Effector memory CD8-positive, alpha-beta T cell (primary cell): Measurements from ENCODE around the gene CACNA1D.

Experiments used
- ATAC-seq: fragments of 150-1000 bp; cut with Tn5 transposase; replicated peaks from 2 replicates; pipeline ENCODE4 v1.10.0; 2021; ENCODE audit warnings: mild to moderate bottlenecking, moderate library complexity
- DNase-seq, 3 experiments: peaks; one replicate each; pipeline ENCODE4 v3.0.0; 2021
- H3K27ac Mint-ChIP-seq, 2 donors: one replicate each; pipeline ENCODE4 v1.8.0; 2022; ENCODE audit warnings: mild to moderate bottlenecking in 2 of 2, mixed read lengths in 2 of 2, moderate library complexity in 2 of 2
- H3K27me3 Mint-ChIP-seq, 2 donors: one replicate each; pipeline ENCODE4 v1.8.0; 2022; ENCODE audit warnings: mixed read lengths in 2 of 2
- H3K36me3 Mint-ChIP-seq: one replicate; pipeline ENCODE4 v1.8.0; 2022; ENCODE audit warnings: mild to moderate bottlenecking, moderate library complexity, mixed read lengths; ENCODE audit not compliant: insufficient read depth
- H3K4me1 Mint-ChIP-seq, 2 donors: one replicate each; pipeline ENCODE4 v1.8.0; 2022; ENCODE audit warnings: low read depth in 2 of 2, mixed read lengths in 2 of 2
- H3K4me3 Mint-ChIP-seq, 2 donors: one replicate each; pipeline ENCODE4 v1.8.0; 2022; ENCODE audit warnings: mild to moderate bottlenecking in 2 of 2, mixed read lengths in 2 of 2, moderate library complexity in 2 of 2
- H3K9me3 Mint-ChIP-seq, 2 donors: one replicate each; pipeline ENCODE4 v1.8.0; 2022; ENCODE audit warnings: mixed read lengths in 2 of 2

Gene CACNA1D

DNA sequence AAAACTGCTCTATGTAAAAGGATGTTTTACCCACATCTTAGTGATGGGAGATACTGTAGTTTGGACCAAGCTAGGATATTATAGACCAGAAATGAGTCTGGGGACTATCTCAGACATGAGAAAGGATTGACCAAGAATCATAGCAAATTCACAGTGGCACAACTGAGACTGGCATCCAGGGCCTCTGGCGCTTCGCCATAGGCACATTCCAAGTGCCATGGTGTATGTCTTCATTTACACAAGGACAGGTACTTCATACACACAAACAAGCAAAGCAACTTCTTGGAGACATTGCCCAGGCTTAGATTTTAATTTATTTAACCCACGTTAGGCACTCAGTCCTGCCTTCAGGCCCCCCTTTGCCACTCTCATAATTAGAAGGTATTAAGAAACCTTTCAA, 28.9 kb downstream of the CACNA1D start:
- no peak for ATAC-seq
- no peak for DNase-seq
- Mint-ChIP-seq H3K36me3 (no peaks in the 10 kb centered on the region), H3K4me1 (no peaks in the 10 kb centered on the region), H3K27ac (no peak overlapping the region), H3K9me3 (no peaks in the 10 kb centered on the region), H3K27me3 (peaks cover 22 to 28% of the 10 kb centered on the region in 2 donors), H3K4me3 (no peak overlapping the region)

DNA sequence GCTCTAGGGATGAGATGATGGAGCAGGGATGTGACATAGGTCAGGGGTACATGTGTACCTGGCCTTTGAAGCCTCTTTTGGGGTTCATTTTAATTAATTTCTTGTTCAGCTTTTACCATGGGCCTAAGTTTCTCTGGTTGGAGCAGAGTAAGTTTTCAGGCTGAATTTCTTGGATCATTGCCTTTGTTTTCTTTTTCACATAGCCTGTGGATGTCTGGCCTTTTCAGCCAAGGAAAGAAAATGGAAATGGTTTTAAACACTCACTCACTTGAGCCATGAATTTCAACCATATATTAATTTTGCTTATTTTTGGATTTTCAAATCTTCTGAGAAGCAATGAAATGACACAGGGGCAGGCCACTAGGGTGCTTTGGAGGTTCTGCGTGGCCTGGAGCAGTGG, 30.2 kb downstream of the CACNA1D start:
- Mint-ChIP-seq H3K9me3 (no peaks in the 10 kb centered on the region), H3K4me3 (no peak overlapping the region)
- no peak for DNase-seq

DNA sequence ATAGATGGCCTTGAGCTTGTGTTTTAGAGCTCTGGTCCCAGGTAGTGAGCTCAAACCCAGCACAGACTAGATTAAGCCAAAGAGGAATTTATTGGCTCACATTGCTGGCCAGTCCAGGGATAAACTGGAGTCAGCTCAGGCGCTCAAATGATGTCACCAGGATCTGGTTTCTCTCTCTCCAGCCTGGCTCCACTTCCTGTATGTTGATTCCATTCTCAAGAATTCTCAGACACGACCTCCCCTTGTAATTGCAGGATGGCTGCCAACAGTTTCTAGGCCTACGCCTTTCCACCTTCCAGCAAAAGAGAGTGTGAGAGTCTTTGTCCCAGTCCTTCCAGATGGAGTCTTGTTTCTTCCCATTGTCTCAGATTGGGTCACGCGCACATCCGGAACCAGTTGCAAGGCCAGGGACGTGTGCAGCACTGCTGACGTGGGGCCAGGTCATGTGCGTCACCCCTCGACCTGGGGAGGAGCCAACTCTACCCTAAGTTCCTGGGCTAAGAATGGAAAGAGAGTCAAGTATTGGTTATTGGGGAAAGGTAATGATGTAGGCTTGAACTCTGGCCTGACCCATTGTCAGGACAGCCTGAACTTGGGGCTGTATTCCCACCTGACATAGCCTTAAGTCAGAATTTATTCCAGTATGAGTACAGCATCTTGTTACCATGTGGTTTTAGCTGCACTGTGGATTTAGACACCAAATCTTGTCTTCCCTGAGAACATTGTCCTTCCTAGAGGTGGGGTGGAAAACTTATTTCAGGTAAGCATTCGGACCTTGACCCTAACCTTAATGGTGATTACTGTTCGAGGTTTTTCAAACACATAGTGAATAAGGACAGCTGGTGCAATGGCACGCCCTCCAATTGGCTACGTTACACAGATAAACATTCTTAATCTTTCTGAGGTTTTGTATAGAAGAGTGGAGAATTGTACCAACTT, 31.6 kb downstream of the CACNA1D start:
- no peak overlapping the region for H3K27ac Mint-ChIP-seq
- ATAC-seq (no peak), DNase-seq (no peak)
- H3K4me1 Mint-ChIP-seq = no peaks in the 10 kb centered on the region
- H3K9me3 Mint-ChIP-seq = no peaks in the 10 kb centered on the region
- H3K27me3 Mint-ChIP-seq = peaks cover 35 to 39% of the 10 kb centered on the region in 2 donors
- H3K4me3 Mint-ChIP-seq = no peak overlapping the region
- peaks cover 3% of the 10 kb centered on the region for H3K36me3 Mint-ChIP-seq

More for the DNA sequence above, 30.2 kb downstream of the CACNA1D start:
- H3K36me3 Mint-ChIP-seq = no peaks in the 10 kb centered on the region
- peaks cover 23 to 31% of the 10 kb centered on the region in 2 donors for H3K27me3 Mint-ChIP-seq
- ATAC-seq = no peak
- no peak overlapping the region for H3K27ac Mint-ChIP-seq
- no peaks in the 10 kb centered on the region for H3K4me1 Mint-ChIP-seq

DNA sequence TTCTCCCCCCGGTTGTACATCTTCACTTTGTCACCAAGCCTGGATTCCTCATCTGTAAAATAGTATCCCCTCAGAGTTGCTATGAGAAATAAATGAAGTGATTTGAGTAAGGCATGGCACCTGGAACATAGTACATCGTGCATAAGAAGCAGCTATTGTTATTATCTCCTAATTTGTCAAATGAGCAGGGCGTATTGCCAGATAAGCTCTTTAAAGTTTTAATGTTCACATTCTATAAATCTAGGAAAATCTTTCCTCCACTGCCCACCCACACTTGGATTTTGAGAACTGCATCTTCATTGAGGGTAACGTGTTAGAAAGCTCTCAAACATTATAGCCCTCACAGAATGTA, 32.3 kb downstream of the CACNA1D start:
- Mint-ChIP-seq H3K27ac (no peak overlapping the region), H3K4me3 (no peak overlapping the region), H3K36me3 (peaks cover 3% of the 10 kb centered on the region), H3K27me3 (peaks cover 40 to 45% of the 10 kb centered on the region in 2 donors), H3K9me3 (no peaks in the 10 kb centered on the region), H3K4me1 (no peaks in the 10 kb centered on the region)
- DNase-seq (no peak), ATAC-seq (no peak)

DNA sequence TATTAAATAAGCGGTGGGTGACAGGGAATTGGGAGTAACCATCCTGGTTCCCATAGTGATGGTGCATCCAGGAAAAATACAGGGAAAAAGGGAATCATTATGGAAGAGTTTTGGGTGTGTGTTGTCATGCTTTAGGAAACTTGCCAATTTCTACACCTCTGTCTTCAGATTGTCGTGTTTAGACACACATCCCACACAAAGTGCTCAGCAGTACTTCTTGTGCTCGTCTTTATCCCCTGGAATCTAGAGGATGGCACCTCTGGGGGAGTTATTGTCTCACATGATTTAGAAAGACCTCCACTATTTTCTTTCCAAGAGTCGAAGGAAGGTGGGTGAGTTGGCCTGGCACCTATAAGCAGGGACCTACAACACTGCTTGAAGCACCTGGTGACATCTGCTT, 35.8 kb downstream of the CACNA1D start:
- DNase-seq = no peak
- H3K4me3 Mint-ChIP-seq = no peak overlapping the region
- ATAC-seq = no peak
- no peak overlapping the region for H3K27ac Mint-ChIP-seq
- peaks cover 42 to 43% of the 10 kb centered on the region in 2 donors for H3K27me3 Mint-ChIP-seq
- no peaks in the 10 kb centered on the region for H3K9me3 Mint-ChIP-seq
- H3K4me1 Mint-ChIP-seq = no peaks in the 10 kb centered on the region
- peaks cover 3% of the 10 kb centered on the region for H3K36me3 Mint-ChIP-seq

DNA sequence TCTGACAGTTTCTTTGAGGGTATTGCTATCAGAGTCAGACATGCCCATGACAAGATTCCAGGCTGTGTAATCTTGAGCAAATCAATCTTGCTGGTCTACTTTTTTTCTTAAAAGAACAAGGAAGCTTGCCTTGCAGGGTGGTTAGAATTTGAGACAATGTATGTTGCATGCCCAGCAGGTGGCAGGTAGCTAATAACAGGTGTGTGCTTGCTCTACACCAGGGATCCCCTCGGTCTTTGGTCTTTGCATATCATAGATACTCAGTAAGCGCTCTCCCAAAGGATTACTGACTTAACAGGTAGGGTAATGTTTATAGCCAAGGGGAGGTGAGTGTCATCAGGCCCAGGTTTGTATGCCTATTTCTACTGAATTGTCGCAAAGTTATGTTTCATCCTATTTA, 37.3 kb downstream of the CACNA1D start:
- DNase-seq (no peak), ATAC-seq (no peak)
- Mint-ChIP-seq H3K4me1 (no peaks in the 10 kb centered on the region), H3K36me3 (peaks cover 3% of the 10 kb centered on the region), H3K4me3 (no peak overlapping the region), H3K27me3 (peaks cover 45 to 49% of the 10 kb centered on the region in 2 donors), H3K9me3 (no peaks in the 10 kb centered on the region), H3K27ac (no peak overlapping the region)

DNA sequence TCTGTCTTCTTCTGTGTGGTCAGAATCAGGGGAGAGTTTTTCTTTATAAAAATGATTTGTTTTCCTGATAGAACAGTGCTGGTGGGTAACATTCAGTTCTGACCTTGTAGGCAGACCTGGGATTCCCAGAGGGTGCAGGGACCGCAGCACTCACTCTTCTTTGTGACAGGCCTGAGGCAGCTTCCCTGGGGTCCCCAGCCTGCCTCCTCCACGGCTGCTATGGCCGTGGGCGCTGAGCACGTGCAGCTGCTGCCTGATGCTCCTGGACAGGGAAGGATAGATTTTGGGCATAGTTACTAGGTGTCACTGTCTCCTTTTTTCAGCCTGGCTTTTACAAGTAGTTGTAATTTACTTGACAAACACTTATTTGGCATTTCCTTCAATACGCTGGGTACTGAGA, 39.1 kb downstream of the CACNA1D start:
- Mint-ChIP-seq H3K36me3 (peaks cover 3% of the 10 kb centered on the region), H3K27me3 (peaks cover 43% of the 10 kb centered on the region in 2 donors), H3K4me1 (no peaks in the 10 kb centered on the region), H3K9me3 (no peaks in the 10 kb centered on the region), H3K4me3 (no peak overlapping the region), H3K27ac (no peak overlapping the region)
- ATAC-seq (no peak), DNase-seq (no peak)

DNA sequence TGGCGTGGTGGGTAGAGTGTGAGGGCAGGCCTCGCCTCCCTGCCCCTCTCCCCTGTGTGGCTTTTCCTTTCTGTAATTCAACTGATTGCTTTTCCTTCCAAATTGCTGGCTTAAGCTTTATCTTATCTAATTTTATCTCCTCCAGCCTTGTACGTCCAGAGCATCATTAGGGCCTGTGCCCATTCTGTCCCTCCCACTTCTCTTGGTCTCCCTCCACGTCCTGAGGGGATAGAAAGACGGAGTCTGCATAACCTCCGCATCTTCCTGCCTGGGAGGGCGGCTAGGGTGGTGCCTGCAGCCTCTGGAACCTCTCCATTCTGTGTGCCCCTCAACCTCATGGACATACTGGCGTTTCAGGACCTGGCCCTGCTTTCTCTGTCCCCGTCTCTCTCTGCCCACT, 39.8 kb downstream of the CACNA1D start:
- ATAC-seq = no peak
- no peak overlapping the region for H3K27ac Mint-ChIP-seq
- peaks cover 3% of the 10 kb centered on the region for H3K36me3 Mint-ChIP-seq
- no peak for DNase-seq
- no peaks in the 10 kb centered on the region for H3K4me1 Mint-ChIP-seq
- H3K9me3 Mint-ChIP-seq = no peaks in the 10 kb centered on the region
- H3K4me3 Mint-ChIP-seq = no peak overlapping the region
- H3K27me3 Mint-ChIP-seq = peaks cover 43 to 50% of the 10 kb centered on the region in 2 donors

DNA sequence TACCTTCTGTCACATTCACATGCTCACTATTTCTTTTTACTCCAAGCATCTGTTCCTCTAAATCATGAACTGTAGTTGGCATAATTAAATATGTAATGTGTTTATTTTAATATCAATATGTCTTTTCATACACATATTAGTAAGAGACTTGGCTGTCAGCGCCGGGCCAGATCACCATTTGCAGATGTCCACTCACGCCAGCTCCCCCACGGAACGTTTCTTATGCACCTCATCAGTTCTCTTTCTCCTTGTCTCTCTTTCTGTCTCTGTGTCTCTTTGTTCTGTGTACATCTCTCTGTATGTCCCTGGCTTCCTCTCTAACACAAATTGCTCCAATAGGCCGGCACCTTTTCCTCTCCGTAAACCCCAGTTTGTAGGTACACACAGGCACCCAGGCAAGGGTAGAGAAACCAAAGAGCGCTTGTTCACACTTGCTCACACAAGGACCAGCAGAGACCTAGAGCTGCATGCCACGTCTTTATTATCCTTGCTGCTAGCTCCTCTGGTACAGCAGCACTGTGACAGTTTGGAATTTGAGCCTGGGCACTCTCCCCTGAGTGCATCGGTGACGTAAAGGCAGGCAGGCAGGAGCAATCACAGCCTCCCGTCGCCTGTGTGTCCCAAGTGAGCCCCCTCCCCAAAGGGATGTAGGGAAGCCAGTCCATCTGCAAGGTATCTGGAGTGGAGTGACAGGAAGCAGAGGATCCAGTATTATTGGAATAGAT, 40.4 kb downstream of the CACNA1D start:
- Mint-ChIP-seq H3K36me3 (peaks cover 3% of the 10 kb centered on the region), H3K27me3 (peaks cover 49 to 55% of the 10 kb centered on the region in 2 donors), H3K4me3 (no peak overlapping the region), H3K4me1 (no peaks in the 10 kb centered on the region), H3K9me3 (no peaks in the 10 kb centered on the region), H3K27ac (no peak overlapping the region)
- DNase-seq = no peak
- ATAC-seq = no peak

DNA sequence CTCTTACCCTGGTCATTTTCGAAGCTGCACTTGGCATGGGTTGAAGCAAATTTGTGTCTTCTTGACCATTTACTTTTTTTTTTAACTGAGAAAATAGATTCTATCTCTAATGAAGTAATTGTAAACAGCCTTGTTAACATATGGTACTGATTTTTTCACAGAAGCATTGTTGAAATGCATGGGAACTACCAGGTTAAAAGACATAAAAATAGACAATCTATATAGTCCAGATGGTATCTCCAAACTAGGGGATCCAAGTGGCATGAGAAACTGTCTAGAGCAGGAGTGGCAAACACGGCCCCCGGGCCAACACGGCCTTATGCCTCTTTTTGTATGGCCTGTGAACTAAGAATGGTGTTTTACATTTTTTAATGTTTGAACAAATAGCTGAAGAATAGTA, 41.9 kb downstream of the CACNA1D start:
- DNase-seq (no peak), ATAC-seq (no peak)
- Mint-ChIP-seq H3K27me3 (peaks cover 41 to 43% of the 10 kb centered on the region in 2 donors), H3K36me3 (no peaks in the 10 kb centered on the region), H3K9me3 (no peaks in the 10 kb centered on the region), H3K4me3 (no peak overlapping the region), H3K4me1 (no peaks in the 10 kb centered on the region), H3K27ac (no peak overlapping the region)

DNA sequence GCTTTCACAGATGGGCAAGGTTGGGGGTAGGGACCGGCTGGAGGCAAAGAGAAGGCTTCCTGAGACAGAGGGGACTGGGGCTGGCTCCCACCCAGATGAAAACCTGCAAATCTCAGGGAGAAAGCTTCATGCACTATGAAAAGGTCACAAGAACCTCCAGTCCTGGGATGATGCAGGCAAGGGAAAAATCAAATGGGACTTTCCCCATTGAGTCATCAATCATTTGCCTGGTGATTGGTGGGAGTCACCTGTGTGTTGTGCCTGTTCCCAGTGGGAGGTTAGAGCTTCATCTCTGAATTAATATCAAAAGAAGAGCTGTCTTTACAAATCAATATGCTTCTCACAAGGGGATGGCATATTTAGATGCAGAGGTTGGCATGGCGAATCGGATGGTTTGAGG, 49.9 kb downstream of the CACNA1D start:
- Mint-ChIP-seq H3K9me3 (no peaks in the 10 kb centered on the region), H3K4me3 (no peak overlapping the region), H3K27me3 (peaks cover 40 to 54% of the 10 kb centered on the region in 2 donors), H3K27ac (no peak overlapping the region), H3K36me3 (peaks cover 2% of the 10 kb centered on the region), H3K4me1 (no peaks in the 10 kb centered on the region)
- ATAC-seq (no peak), DNase-seq (no peak)

DNA sequence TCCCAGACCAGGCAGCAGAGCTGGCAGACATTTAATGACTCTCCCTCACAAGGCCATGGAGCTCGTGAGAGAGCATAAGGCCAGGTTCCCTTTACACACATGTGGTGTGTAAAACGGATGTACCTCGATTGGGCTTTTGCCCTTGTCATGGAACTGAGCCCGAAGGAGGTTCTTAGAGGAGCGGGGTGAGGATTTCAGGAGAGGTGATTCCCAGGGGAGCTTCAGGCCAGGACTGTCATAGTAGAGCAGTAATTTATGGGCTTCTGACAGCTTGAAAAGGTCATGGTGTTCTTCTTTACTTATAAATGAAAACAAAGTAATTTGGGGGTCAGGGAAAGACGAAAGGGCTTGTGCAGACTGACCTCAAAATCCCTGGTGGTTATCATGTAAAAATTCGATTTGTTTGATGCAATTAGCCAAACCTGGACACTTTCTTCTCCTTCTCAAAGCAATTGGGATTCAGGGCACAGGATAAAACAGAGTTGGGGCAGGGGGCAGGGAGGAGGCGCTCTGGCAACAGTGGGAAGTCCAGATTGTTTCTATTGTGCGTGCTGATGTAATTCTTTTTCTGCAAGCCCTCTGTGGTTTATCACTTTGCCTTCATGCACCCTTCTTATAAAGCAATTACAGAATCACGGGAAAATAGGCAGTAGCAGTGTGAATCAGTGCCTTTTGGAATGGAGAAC, 51.0 kb downstream of the CACNA1D start:
- no peak for ATAC-seq
- Mint-ChIP-seq H3K4me1 (peaks cover 0 to 3% of the 10 kb centered on the region in 2 donors), H3K36me3 (peaks cover 2% of the 10 kb centered on the region), H3K4me3 (no peak overlapping the region), H3K9me3 (no peaks in the 10 kb centered on the region), H3K27me3 (peaks cover 36 to 49% of the 10 kb centered on the region in 2 donors), H3K27ac (no peak overlapping the region)
- DNase-seq = no peak

DNA sequence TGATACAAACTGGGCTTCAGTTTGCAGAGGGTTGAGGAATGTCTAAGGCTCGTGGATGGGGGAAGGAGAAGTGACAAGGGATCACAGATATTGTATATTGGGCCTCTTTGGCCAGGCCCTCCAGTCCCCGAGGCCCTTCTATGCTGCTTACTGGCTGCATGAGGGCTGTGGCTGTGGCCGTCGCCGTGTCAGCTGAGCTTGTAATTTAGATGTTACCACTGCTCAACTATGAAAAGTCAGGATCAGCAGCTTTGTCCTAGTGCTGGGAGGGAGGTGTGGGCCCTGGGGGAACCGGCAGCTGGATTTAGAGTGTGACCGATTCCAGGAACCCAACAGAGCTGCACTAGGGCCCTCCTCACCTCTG, 51.6 kb downstream of the CACNA1D start:
- Mint-ChIP-seq H3K36me3 (peaks cover 2% of the 10 kb centered on the region), H3K4me3 (no peak overlapping the region), H3K4me1 (peaks cover 0 to 4% of the 10 kb centered on the region in 2 donors), H3K9me3 (no peaks in the 10 kb centered on the region), H3K27ac (no peak overlapping the region), H3K27me3 (peaks cover 36 to 49% of the 10 kb centered on the region in 2 donors)
- DNase-seq = no peak
- no peak for ATAC-seq
